ENCODE data around the gene IFT20.

IFT20 gene

DNA sequence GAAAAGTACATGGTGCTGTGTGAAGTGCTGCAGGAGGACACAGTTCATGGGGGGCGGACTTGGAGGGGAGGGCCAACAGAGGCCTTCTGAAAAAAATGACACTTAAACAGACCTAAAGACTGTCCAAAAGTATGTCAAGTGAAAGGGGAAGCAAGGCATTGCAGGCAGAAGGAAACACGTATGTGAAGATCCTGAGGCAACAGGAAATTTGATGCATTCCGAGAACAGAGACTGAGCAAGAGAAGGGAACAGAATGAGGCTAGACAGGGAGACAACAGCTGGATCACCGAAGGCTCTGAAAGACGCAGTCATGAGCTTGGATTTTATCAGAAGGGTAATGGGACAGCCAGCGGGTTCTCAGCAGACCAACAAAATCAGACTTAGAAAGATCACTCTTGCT lies 1.1 kb downstream of the IFT20 start:
- Mint-ChIP-seq H3K27ac (peak overlapping the region; percentile 94), H3K9me3 (no peaks in the 10 kb centered on the region), H3K4me3 (peak overlapping the region; percentile 94), H3K36me3 (ENCODE audit: low read depth) (peaks cover 34% of the 10 kb centered on the region), H3K4me1 (ENCODE audit: low read depth) (peaks cover 47% of the 10 kb centered on the region), H3K27me3 (no peaks in the 10 kb centered on the region)
- DNase-seq, result no peak

DNA sequence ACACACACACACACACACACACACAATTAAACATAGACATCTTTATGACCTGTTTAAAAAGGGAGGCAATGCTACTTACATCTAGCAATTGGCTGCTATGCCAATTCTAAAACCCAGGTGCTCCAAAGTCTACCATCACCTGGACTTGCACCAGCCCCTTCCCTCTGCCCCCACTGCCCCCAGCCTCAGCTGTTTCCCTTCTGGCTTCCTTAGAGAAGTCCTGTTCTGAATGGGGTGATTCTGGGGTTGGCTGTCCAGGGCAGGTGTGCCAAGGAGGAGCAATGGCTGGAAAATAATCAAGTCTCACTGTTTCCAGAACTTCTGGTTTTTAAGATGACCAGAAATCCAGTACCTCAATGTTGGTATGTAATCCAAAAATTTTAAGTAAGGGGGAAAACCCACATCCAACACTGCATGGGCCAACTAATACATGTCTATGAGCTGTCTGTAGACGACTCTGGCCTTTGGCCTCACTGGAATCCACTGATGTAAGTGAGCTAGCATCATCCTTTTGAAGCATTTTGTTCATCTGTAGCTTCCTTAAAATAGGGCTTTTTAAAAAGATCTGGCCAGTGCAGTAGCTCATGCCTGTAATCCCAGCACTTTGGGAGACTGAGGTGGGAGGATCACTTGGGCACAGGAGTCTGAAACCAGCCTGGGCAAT lies 2.1 kb downstream of the IFT20 start:
- DNase-seq, result peak; percentile 14
- no peaks in the 10 kb centered on the region for H3K9me3 Mint-ChIP-seq
- H3K27me3 Mint-ChIP-seq, result no peaks in the 10 kb centered on the region
- peak overlapping the region; percentile 94 for H3K4me3 Mint-ChIP-seq
- no peak overlapping the region for H3K27ac Mint-ChIP-seq
- H3K36me3 Mint-ChIP-seq (ENCODE audit: low read depth), result peaks cover 39% of the 10 kb centered on the region
- H3K4me1 Mint-ChIP-seq (ENCODE audit: low read depth), result peaks cover 50% of the 10 kb centered on the region

DNA sequence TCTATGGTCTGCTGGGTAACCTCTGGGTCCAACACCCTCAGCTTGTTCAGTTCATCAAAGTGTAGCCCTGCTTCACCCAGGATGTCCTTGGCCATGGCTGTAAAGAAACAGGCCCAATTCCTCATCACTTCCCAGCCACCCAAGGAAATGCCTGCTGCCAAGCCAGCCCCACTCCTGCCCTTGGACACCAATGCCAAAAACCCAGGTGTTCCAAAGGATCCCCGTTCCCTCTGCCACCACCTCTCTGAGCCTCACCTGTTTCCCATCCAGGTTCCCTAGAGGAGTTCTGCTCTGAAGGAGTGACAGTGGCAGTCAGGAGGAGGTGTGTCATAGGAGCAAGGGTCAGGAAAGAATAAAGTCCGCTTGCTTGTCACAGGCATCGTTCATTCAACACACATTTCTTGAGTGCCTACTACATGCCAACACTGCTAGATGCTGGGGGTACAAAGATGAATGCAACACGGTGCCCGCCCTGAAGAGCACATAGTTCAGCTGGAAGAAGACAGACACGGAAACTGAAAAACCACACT lies 3.3 kb downstream of the IFT20 start:
- Mint-ChIP-seq H3K4me1 (ENCODE audit: low read depth) (peaks cover 52% of the 10 kb centered on the region), H3K27ac (peak overlapping the region; percentile 60), H3K4me3 (no peak overlapping the region), H3K27me3 (no peaks in the 10 kb centered on the region), H3K36me3 (ENCODE audit: low read depth) (peaks cover 51% of the 10 kb centered on the region), H3K9me3 (no peaks in the 10 kb centered on the region)
- peak; percentile 26 for DNase-seq

DNA sequence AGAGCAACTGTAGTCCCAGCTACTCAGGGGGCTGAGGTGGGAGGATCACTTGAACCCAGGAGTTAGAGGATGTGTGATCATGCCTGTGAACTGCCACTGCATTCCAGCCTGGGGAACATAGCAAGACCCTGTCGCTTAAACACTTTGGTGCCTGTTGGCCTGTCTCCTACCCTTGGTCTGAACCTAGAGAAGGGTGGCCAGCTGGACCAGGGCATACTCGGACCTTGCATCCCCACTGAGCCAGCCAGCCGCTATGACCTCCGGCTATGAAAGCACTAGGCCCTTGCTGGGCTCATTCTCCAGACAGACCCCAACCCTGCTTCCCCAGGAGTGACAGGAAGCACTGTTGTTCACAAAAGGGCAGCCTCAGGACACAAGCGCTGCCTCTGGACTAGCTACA lies 4.6 kb downstream of the IFT20 start:
- Mint-ChIP-seq H3K9me3 (no peaks in the 10 kb centered on the region), H3K36me3 (ENCODE audit: low read depth) (peaks cover 59% of the 10 kb centered on the region), H3K4me1 (ENCODE audit: low read depth) (peaks cover 54% of the 10 kb centered on the region), H3K27me3 (no peaks in the 10 kb centered on the region), H3K4me3 (no peak overlapping the region), H3K27ac (peak overlapping the region; percentile 68)
- DNase-seq, result peak; percentile 26

DNA sequence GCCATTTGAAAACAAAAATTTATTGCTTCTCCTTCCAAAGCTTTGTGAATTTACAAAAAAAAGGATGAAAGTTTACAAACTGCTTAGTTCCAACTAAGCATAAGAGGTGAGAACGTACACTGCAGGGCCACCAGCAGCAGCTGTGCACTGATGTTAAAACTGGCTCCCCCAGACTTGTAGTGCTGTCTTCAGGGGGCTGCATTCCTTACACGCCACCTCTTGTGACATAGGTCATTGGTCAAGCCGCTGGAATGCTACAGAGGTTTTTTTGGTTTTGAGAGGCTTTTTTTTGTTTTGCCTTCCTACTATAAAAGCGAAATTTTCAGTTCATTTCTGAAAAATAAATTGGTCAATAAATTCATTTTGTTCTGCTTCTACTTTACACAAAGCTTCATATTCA lies 6.9 kb downstream of the IFT20 start:
- Mint-ChIP-seq H3K36me3 (ENCODE audit: low read depth) (peaks cover 68% of the 10 kb centered on the region), H3K27ac (peak overlapping the region; percentile 88), H3K9me3 (no peaks in the 10 kb centered on the region), H3K4me3 (no peak overlapping the region), H3K4me1 (ENCODE audit: low read depth) (peaks cover 39% of the 10 kb centered on the region), H3K27me3 (no peaks in the 10 kb centered on the region)
- DNase-seq, result no peak

DNA sequence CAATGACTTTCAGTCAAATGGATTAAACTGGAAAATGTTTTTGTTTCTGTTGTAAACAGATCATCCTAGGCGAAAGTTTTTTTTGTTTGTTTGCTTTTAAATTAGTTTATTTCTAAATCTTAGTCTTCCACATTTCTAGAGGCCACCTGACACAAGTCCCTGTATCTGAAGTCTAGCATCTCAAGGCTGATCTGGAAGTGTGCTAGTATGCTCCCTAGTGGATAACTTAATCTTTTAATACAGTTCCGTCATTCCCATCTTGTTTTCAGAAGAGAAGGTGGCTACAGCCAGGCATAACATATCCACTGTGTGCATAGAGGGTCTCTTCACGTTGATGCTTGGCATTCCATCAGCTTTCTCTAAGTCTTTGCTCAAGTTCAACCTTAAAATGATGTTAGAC lies 7.6 kb downstream of the IFT20 start:
- DNase-seq, result no peak
- Mint-ChIP-seq H3K4me3 (no peak overlapping the region), H3K27ac (peak overlapping the region; percentile 88), H3K4me1 (ENCODE audit: low read depth) (peaks cover 34% of the 10 kb centered on the region), H3K36me3 (ENCODE audit: low read depth) (peaks cover 72% of the 10 kb centered on the region), H3K9me3 (no peaks in the 10 kb centered on the region), H3K27me3 (no peaks in the 10 kb centered on the region)

DNA sequence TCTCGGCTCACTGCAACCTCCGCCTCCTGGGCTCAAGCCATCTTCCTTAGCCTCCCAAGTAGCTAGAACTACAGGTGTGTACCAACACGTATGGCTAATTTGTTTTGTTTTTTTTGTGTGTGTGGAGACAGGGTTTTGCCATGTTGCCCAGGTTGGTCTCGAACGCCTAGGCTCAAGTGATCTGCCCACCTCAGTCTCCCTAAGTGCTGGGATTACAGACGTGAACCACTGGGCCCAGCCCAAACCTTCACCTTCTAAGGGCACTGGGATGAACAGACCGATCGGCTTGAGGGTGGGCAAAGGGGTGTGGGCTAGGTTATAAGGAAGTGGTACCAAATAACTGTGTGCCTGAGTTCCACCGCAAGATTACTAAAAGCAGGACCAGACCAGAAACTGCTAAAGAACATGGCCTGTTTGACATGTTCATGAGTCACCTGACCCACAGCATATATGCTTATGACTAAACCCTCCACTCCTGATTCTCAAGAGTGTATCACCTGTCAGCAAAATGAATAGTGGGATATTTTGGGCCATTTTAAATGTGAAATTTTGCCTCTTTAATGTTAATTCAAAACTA lies 8.2 kb downstream of the IFT20 start:
- H3K4me3 Mint-ChIP-seq, result no peak overlapping the region
- peaks cover 77% of the 10 kb centered on the region for H3K36me3 Mint-ChIP-seq (ENCODE audit: low read depth)
- H3K27me3 Mint-ChIP-seq, result no peaks in the 10 kb centered on the region
- H3K4me1 Mint-ChIP-seq (ENCODE audit: low read depth), result peaks cover 33% of the 10 kb centered on the region
- no peaks in the 10 kb centered on the region for H3K9me3 Mint-ChIP-seq
- peak overlapping the region; percentile 88 for H3K27ac Mint-ChIP-seq
- DNase-seq, result peak; percentile 48

DNA sequence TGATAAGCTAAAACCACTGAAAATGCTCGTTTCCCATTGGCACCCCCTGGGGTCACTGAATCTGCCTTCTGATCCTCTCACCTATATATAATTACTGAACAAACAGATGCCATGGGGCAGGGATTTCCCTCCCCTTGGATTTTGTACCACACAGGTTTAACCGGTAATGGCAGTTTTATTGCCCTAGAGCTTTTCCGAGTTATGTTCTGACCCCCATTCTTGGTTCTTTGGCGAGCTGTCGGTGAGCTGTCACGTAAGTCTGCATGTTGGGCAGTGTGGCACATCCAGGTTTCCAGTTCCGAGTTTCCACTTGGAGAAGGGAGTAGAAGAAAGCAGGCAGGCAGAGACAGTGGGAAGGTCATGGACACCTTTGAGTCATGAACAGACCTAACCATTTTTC lies 9.2 kb downstream of the IFT20 start:
- no peak overlapping the region for H3K27ac Mint-ChIP-seq
- peaks cover 41% of the 10 kb centered on the region for H3K4me1 Mint-ChIP-seq (ENCODE audit: low read depth)
- H3K4me3 Mint-ChIP-seq, result no peak overlapping the region
- no peaks in the 10 kb centered on the region for H3K9me3 Mint-ChIP-seq
- no peaks in the 10 kb centered on the region for H3K27me3 Mint-ChIP-seq
- H3K36me3 Mint-ChIP-seq (ENCODE audit: low read depth), result peaks cover 78% of the 10 kb centered on the region
- DNase-seq, result no peak

DNA sequence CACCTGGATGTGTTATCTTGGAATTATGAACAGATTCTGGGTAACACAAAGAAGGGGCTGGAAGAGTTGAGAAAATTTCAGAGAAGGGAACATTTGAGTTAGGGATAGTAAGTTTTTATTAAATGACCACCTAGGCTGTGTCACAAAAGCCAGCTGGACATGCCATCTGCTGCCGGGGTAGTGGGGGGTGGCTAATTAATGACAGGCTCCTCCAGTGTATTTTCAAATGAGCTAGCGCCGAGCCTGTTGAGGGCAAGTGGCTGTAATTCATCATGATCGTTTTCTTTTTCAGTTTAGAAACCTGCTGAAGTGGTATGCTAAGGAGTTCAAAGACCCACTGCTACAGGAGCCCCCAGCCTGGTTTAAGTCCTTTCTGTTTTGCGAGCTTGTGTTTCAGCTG lies 10.1 kb downstream of the IFT20 start:
- H3K27me3 Mint-ChIP-seq, result no peaks in the 10 kb centered on the region

DNA sequence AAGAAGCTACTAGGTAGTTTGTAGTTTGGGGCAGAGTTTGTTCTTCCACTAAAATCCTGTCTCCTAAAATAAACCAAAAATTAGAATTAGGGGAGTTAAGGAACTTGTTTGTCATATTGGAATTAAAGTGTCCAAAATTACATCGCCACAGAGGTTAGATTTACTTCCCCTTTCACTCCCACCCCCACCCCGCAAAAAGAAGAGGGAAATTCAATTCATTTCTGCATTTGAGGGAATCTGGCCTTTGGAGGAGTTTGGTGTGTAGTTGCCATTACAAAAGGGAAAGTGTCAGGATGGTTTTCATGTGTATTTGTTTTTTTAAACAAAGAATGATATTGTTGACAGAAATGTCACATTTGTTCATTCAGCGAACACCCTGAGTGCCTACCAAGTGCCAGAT lies 10.5 kb downstream of the IFT20 start:
- H3K9me3 Mint-ChIP-seq, result no peaks in the 10 kb centered on the region
- peaks cover 82% of the 10 kb centered on the region for H3K36me3 Mint-ChIP-seq (ENCODE audit: low read depth)
- H3K27me3 Mint-ChIP-seq, result no peaks in the 10 kb centered on the region
- no peak overlapping the region for H3K27ac Mint-ChIP-seq
- DNase-seq, result no peak
- peaks cover 55% of the 10 kb centered on the region for H3K4me1 Mint-ChIP-seq (ENCODE audit: low read depth)
- H3K4me3 Mint-ChIP-seq, result no peak overlapping the region

More for the DNA sequence above, 10.1 kb downstream of the IFT20 start:
- Mint-ChIP-seq H3K4me3 (no peak overlapping the region), H3K4me1 (ENCODE audit: low read depth) (peaks cover 50% of the 10 kb centered on the region), H3K27ac (no peak overlapping the region), H3K9me3 (no peaks in the 10 kb centered on the region), H3K36me3 (ENCODE audit: low read depth) (peaks cover 78% of the 10 kb centered on the region)
- no peak for DNase-seq

DNA sequence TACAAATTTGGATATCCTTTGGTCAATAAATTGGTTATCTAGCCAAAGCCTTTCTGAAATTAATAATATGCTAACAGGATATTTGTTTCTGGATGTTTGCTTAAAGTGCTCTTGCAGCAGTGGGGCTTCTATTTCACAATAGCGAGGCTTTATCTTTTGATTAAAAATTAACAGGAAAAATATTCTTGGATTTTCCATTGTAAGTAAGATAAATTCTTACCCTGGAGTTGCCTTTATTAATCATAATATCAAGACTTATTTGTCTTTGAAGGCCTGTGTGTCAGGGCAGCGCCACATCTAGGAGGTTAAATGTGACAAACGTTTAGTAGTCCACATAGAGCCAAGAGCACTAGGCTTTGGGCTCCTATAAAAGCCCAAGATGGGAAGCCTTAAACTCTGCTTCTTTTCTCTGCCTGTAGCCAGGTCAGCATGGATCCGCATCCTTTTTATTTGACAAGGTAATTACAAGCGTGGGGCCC lies 11.0 kb downstream of the IFT20 start:
- H3K4me1 Mint-ChIP-seq (ENCODE audit: low read depth), result peaks cover 58% of the 10 kb centered on the region
- no peaks in the 10 kb centered on the region for H3K9me3 Mint-ChIP-seq
- H3K27me3 Mint-ChIP-seq, result no peaks in the 10 kb centered on the region
- peaks cover 83% of the 10 kb centered on the region for H3K36me3 Mint-ChIP-seq (ENCODE audit: low read depth)
- H3K4me3 Mint-ChIP-seq, result no peak overlapping the region
- DNase-seq, result no peak
- H3K27ac Mint-ChIP-seq, result no peak overlapping the region

DNA sequence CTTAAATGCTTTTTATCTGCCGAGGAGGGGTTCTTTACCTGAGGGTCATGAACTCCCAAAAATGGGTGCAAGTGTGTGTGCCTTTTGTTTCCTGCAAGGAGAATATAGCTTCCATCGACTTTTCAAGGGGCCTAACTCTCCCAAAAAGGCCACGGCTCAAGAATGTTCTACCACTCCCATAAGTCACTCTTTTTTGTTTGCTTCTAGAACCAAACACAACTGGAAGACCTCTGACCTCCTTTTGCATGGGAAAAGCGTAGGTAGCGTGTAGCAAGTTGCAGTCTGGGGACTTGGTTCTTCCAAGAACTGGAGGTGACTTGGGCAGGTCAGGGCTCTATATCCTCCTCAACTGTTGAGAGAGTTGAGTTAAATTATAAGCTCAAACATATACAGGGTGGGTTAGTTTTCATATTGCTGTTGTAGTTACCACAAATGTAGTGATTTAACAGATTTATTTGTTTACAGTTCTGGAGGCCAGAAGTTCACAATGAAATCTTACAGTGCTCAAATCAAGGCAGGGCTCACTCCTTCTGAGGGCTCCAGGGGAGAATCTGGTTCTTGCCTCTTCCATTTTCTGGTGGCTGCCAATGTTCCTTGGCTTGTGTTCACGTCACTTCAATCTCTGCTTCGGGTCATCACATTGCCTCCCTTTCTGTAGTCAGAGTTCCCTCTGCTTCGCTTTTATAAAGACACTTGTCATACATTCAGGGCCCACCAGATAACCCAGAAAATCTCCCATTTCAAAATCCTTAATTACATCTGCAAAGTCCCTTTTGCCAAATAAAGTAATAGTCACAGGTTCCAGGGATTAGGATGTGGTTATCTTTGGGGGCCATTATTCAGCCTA lies 14.8 kb downstream of the IFT20 start:
- Mint-ChIP-seq H3K36me3 (ENCODE audit: low read depth) (peaks cover 46% of the 10 kb centered on the region), H3K9me3 (no peaks in the 10 kb centered on the region), H3K27ac (peak overlapping the region; percentile 91), H3K27me3 (no peaks in the 10 kb centered on the region), H3K4me3 (peak overlapping the region; percentile 92), H3K4me1 (ENCODE audit: low read depth) (peaks cover 40% of the 10 kb centered on the region)
- no peak for DNase-seq

DNA sequence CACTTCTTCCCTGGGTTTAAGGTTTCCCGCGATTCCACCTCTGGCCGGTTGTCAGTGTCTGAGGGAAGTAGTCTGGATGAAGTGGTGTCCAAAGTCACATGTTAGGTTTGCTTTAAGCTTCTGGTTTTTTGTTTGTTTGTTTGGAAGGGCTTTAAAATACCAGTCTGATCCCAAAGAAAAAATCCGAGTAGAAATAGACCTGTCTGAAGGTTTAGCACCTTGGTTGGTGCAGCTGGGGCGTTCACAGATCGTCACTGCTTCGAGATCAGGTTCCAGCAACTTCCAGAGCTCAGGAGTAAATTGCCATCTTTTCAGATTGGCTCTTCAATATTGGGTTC lies 15.7 kb downstream of the IFT20 start:
- H3K27ac Mint-ChIP-seq, result peak overlapping the region; percentile 91
- no peaks in the 10 kb centered on the region for H3K9me3 Mint-ChIP-seq
- H3K36me3 Mint-ChIP-seq (ENCODE audit: low read depth), result peaks cover 37% of the 10 kb centered on the region
- no peak for DNase-seq
- peaks cover 38% of the 10 kb centered on the region for H3K4me1 Mint-ChIP-seq (ENCODE audit: low read depth)
- peak overlapping the region; percentile 92 for H3K4me3 Mint-ChIP-seq
- H3K27me3 Mint-ChIP-seq, result no peaks in the 10 kb centered on the region

DNA sequence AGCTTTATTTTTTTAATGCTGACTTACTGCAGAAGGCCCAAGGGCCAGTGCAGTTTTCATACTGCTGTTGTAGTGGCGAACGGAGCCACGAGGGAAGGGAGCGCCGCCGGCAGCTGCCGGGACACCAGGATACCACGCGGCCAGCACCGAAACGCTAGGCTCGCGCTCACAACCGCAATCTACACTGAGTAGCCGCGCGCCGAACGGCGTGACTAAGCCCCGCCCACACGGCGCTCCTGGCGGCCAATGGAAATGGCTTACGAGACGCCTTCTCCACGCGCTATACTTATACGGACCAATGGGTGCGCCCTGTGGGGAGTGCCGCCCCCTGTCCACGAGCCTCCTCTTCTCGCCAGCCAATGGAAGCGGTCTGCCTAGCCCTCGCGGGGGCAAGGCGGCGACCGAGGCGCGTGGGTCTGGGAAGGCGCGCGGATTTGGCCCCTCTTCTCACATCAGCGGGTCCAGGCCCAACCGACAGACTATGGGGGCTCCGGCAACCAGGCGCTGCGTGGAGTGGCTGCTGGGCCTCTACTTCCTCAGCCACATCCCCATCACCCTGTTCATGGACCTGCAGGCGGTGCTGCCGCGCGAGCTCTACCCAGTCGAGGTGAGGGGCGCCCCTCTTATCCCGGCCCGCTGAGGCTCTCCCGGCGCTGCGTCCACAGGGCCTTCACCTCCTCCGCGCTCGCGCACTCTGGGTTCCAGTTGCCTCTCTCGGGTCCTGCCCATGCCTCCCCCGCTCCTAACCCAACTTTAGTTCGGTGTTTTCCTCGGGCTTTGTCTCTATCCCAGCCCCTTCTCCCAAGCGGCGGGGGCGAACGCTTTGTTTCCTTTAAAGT lies 16.3 kb downstream of the IFT20 start, which contains the start of gene TMEM97:
TMEM97 (plus strand) TSS at position 442 of the 839 bp plus-strand sequence; CDS start at position 482, 40 bp downstream.
- DNase-seq, result peak; percentile 94
- Mint-ChIP-seq H3K27me3 (no peaks in the 10 kb centered on the region), H3K27ac (peak within 1 kb of the TSS; percentile 91), H3K9me3 (no peaks in the 10 kb centered on the region), H3K4me3 (peak within 1 kb of the TSS; percentile 92), H3K36me3 (ENCODE audit: low read depth) (peaks cover 37% of the 10 kb centered on the region), H3K4me1 (ENCODE audit: low read depth) (peaks cover 38% of the 10 kb centered on the region)

Measured in activated T-cell treated with anti-CD3 and anti-CD28 coated beads, Interleukin-2, amount 50 U/mL, for 24 hours (primary cell).